HG03280 (cell line): ENCODE results near the gene CD300LF.

Experiments used
- ATAC-seq: cut with Tn5 transposase; IDR thresholded peaks from one replicate; pipeline ENCODE4 v1.9.1; 2021; ENCODE audit warnings: mild to moderate bottlenecking, moderate library complexity; ENCODE audit not compliant: unreplicated experiment

Gene CD300LF

GRCh38 chr17:74645010-74645409 is 67.7 kb downstream of the CD300LF start:
- ATAC-seq, result no peak

- ATAC-seq, result no peak
These were observed 68.3 kb downstream of the CD300LF start for GRCh38 chr17:74644419-74644818.
